HepG2 (cell line): ENCODE data around the gene FASTK. TPM values are rescaled to one million over a fixed set of nuclear protein-coding genes. Genes with fewer than 3 reads are reported as not detected.

Experiments
- ARNT ChIP-seq: fragments of 450-650 bp; IDR thresholded peaks from 2 replicates; pipeline ENCODE4 v1.6.1; 2017
- FOSL2 ChIP-seq: sonication (generic); formaldehyde crosslinking; IDR thresholded peaks from 2 replicates; pipeline ENCODE4 v1.4.0; 2020; ENCODE audit warnings: missing genetic modification reagents
- FOXJ3 ChIP-seq: sonication (generic); formaldehyde crosslinking; IDR thresholded peaks from 2 replicates; pipeline ENCODE4 v1.4.0; 2020; ENCODE audit warnings: missing genetic modification reagents, mild to moderate bottlenecking, borderline replicate concordance
- HDAC2 ChIP-seq: sonication (generic); formaldehyde crosslinking; IDR thresholded peaks from 2 replicates; pipeline ENCODE4 v1.4.0; 2020; ENCODE audit warnings: missing genetic modification reagents
- HHEX ChIP-seq: IDR thresholded peaks from 2 replicates; pipeline ENCODE4 v1.6.1; 2016; ENCODE audit warnings: control low read depth
- HNF4A ChIP-seq: sonication (generic); formaldehyde crosslinking; IDR thresholded peaks from 2 replicates; pipeline ENCODE4 v1.4.0; 2020; ENCODE audit warnings: missing genetic modification reagents
- KMT2A ChIP-seq: sonication (generic); formaldehyde crosslinking; IDR thresholded peaks from 2 replicates; pipeline ENCODE4 v1.4.0; 2020; ENCODE audit warnings: missing genetic modification reagents
- MXD4 ChIP-seq: IDR thresholded peaks from 2 replicates; pipeline ENCODE4 v1.6.1; 2016; ENCODE audit warnings: mild to moderate bottlenecking, missing biosample characterization, missing genetic modification reagents
- REPIN1 ChIP-seq: sonication (generic); formaldehyde crosslinking; IDR thresholded peaks from 2 replicates; pipeline ENCODE4 v1.8.0; 2022; ENCODE audit warnings: missing genetic modification reagents, low read depth, mild to moderate bottlenecking, borderline replicate concordance
- TBP ChIP-seq: sonication (generic); formaldehyde crosslinking; IDR thresholded peaks from 2 replicates; pipeline ENCODE4 v1.5.0; 2020; ENCODE audit warnings: missing genetic modification reagents
- TBX2 ChIP-seq: sonication (generic); formaldehyde crosslinking; IDR thresholded peaks from 2 replicates; pipeline ENCODE4 v1.5.0; 2020; ENCODE audit warnings: missing genetic modification reagents, mild to moderate bottlenecking, borderline replicate concordance
- ZNF317 ChIP-seq: sonication (generic); formaldehyde crosslinking; IDR thresholded peaks from 2 replicates; pipeline ENCODE4 v1.5.0; 2020; ENCODE audit warnings: mild to moderate bottlenecking, missing genetic modification reagents
- ZNF557 ChIP-seq: sonication (generic); formaldehyde crosslinking; IDR thresholded peaks from 2 replicates; pipeline ENCODE4 v1.4.0; 2020; ENCODE audit warnings: missing genetic modification reagents
- ZNF773 ChIP-seq: sonication (generic); formaldehyde crosslinking; IDR thresholded peaks from 2 replicates; pipeline ENCODE4 v1.4.0; 2020; ENCODE audit warnings: missing genetic modification reagents, borderline replicate concordance
- polyA plus RNA-seq, 8 experiments: library from polyadenylated mRNA; depleted of rRNA in 3 of 8; stranded (reverse) in 7 of 8; unstranded in 1 of 8; fragments of >200 nt; fragmentation: Illumina TruSeq in 4 of 8; extraction: Trizol in 4 of 8; gene quantifications; 2 replicates each; pipeline versions ENCODE4 v1.2.1 to v1.2.3, GENCODE V29; 2011 to 2016; ENCODE audit warnings: low read depth in 4 of 8, missing spikeins in 1 of 8, mixed read lengths in 1 of 8; ENCODE audit not compliant: insufficient read depth in 1 of 8
- total RNA-seq, 5 experiments: library from RNA; depleted of rRNA; stranded (reverse); fragments of >200 nt; fragmentation: Illumina TruSeq; extraction: Trizol; gene quantifications; 2 replicates each; pipeline ENCODE4 v1.2.3, GENCODE V29; 2016; ENCODE audit warnings: low read depth in 1 of 5
- TF ChIP-seq, protein P1 (sequence below): sonication (generic); formaldehyde crosslinking; IDR thresholded peaks from 2 replicates; pipeline ENCODE4 v1.9.0; 2022; ENCODE audit warnings: low read depth, missing genetic modification reagents
- TF ChIP-seq, protein P2 (sequence below): sonication (generic); formaldehyde crosslinking; IDR thresholded peaks from 2 replicates; pipeline ENCODE4 v1.8.0; 2022; ENCODE audit warnings: missing genetic modification reagents, low read depth, mild to moderate bottlenecking, borderline replicate concordance
- TF ChIP-seq, protein P3 (sequence below): IDR thresholded peaks from 2 replicates; pipeline ENCODE4 v1.4.0; 2020; ENCODE audit warnings: mild to moderate bottlenecking, missing genetic modification reagents
- TF ChIP-seq, protein P4 (sequence below): sonication (generic); formaldehyde crosslinking; conservative IDR thresholded peaks from 2 replicates; pipeline ENCODE4 v1.4.0; 2020; ENCODE audit warnings: missing genetic modification reagents
- TF ChIP-seq, protein P5 (sequence below): IDR thresholded peaks from 2 replicates; pipeline ENCODE4 v1.6.1; 2016; ENCODE audit warnings: low read depth, borderline replicate concordance

FASTK gene
- total and polyA plus RNA-seq, 2 of the 13 experiments (the other 11 are each of a cell fraction or from before 2014, with no cell fraction given), result 52.9 to 55.7 TPM

DNA sequence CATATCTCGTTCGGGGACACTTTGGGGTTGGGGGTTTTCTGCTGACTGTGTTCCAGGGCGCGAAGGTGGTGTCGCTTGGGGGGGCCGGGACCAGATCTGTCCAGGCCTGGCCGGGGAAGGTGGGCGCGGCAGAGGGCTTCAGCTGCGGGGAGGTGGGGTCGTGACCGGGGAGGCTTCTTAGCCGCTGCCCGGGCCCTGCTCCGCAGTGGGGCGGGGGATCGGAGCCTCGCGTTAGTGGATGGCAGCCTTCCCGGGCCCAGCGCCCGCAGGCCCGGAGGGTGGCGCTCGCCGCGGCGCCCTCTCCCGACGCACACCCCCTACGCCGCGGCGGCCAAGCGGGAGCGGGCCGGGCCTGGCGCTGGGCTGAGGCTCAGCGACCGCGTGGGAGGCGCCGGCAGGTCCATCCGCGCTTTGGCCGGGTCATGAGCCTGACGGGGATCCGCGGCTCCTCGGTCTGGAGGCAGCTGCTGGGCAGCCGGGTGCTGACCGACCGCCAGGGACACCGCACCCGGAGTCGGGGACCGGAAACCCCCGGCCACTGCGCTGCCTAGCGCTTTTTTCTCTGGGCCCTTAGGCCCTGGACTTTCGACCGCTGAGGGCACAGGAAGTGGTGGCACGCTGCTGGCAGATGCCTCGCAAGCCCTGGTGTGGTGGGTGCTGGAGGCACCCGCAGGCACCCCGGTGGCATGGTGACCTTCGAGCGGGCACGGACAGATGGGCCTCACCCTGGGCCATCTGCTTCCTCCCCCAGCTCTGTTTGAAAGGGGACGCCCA, 6.8 kb upstream of the FASTK start (continued):
- TF ChIP-seq, protein P1, sequence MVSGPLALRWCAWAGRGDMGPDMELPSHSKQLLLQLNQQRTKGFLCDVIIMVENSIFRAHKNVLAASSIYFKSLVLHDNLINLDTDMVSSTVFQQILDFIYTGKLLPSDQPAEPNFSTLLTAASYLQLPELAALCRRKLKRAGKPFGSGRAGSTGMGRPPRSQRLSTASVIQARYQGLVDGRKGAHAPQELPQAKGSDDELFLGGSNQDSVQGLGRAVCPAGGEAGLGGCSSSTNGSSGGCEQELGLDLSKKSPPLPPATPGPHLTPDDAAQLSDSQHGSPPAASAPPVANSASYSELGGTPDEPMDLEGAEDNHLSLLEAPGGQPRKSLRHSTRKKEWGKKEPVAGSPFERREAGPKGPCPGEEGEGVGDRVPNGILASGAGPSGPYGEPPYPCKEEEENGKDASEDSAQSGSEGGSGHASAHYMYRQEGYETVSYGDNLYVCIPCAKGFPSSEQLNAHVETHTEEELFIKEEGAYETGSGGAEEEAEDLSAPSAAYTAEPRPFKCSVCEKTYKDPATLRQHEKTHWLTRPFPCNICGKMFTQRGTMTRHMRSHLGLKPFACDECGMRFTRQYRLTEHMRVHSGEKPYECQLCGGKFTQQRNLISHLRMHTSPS (CRISPR knock-in tag), result peak; percentile 99
- TF ChIP-seq TBX2 (CRISPR knock-in tag) (0 out of 2 replicates have a peak, but pooled peaks have one; percentile 12), REPIN1 (CRISPR knock-in tag) (0 out of 2 replicates have a peak, but pooled peaks have one; percentile 26), ZNF557 (CRISPR knock-in tag) (no peak), ZNF317 (CRISPR knock-in tag) (0 out of 2 replicates have a peak, but pooled peaks have one; percentile 5), ARNT (no peak), FOSL2 (CRISPR knock-in tag) (peak; percentile 23; the same call in 1 of the 2 replicates), FOXJ3 (CRISPR knock-in tag) (no peak; the same call in 1 of the 2 replicates), HDAC2 (no peak), MXD4 (peak; percentile 64; the same call in 1 of the 2 replicates), HHEX (CRISPR knock-in tag) (no peak), HNF4A (CRISPR knock-in tag) (peak; percentile 55; the same call in 1 of the 2 replicates), KMT2A (0 out of 2 replicates have a peak, but pooled peaks have one; percentile 20), ZNF773 (CRISPR knock-in tag) (no peak), TBP (CRISPR knock-in tag) (no peak)
- TF ChIP-seq, protein P2, sequence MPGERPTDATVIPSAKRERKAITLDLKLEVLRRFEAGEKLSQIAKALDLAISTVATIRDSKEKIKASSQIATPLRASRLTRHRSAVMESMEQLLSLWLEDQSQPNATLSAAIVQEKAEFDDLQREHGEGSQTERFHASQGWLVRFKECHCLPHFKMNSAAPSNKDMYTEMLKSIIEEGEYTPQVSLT (CRISPR knock-in tag), result no peak
- TF ChIP-seq, protein P3, sequence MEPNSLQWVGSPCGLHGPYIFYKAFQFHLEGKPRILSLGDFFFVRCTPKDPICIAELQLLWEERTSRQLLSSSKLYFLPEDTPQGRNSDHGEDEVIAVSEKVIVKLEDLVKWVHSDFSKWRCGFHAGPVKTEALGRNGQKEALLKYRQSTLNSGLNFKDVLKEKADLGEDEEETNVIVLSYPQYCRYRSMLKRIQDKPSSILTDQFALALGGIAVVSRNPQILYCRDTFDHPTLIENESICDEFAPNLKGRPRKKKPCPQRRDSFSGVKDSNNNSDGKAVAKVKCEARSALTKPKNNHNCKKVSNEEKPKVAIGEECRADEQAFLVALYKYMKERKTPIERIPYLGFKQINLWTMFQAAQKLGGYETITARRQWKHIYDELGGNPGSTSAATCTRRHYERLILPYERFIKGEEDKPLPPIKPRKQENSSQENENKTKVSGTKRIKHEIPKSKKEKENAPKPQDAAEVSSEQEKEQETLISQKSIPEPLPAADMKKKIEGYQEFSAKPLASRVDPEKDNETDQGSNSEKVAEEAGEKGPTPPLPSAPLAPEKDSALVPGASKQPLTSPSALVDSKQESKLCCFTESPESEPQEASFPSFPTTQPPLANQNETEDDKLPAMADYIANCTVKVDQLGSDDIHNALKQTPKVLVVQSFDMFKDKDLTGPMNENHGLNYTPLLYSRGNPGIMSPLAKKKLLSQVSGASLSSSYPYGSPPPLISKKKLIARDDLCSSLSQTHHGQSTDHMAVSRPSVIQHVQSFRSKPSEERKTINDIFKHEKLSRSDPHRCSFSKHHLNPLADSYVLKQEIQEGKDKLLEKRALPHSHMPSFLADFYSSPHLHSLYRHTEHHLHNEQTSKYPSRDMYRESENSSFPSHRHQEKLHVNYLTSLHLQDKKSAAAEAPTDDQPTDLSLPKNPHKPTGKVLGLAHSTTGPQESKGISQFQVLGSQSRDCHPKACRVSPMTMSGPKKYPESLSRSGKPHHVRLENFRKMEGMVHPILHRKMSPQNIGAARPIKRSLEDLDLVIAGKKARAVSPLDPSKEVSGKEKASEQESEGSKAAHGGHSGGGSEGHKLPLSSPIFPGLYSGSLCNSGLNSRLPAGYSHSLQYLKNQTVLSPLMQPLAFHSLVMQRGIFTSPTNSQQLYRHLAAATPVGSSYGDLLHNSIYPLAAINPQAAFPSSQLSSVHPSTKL, result no peak
- TF ChIP-seq, protein P4, sequence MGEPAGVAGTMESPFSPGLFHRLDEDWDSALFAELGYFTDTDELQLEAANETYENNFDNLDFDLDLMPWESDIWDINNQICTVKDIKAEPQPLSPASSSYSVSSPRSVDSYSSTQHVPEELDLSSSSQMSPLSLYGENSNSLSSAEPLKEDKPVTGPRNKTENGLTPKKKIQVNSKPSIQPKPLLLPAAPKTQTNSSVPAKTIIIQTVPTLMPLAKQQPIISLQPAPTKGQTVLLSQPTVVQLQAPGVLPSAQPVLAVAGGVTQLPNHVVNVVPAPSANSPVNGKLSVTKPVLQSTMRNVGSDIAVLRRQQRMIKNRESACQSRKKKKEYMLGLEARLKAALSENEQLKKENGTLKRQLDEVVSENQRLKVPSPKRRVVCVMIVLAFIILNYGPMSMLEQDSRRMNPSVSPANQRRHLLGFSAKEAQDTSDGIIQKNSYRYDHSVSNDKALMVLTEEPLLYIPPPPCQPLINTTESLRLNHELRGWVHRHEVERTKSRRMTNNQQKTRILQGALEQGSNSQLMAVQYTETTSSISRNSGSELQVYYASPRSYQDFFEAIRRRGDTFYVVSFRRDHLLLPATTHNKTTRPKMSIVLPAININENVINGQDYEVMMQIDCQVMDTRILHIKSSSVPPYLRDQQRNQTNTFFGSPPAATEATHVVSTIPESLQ (CRISPR knock-in tag), result no peak
- TF ChIP-seq, protein P5, sequence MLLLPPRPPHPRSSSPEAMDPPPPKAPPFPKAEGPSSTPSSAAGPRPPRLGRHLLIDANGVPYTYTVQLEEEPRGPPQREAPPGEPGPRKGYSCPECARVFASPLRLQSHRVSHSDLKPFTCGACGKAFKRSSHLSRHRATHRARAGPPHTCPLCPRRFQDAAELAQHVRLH, result no peak
